Retina (tissue), 1 donor: Measurements from ENCODE around the gene MN1.

ENCODE experiments used
- DNase-seq: peaks from one replicate; pipeline ENCODE4 v3.0.0-alpha.2; 2016

MN1 gene

GRCh38 chr22:27709919-27710675 is 91.5 kb downstream of the MN1 start:
- DNase-seq, result no peak

- DNase-seq, result no peak
Observed at GRCh38 chr22:27706489-27706888, 95.1 kb downstream of the MN1 start.

- no peak for DNase-seq
Observed at GRCh38 chr22:27705408-27706080, 96.0 kb downstream of the MN1 start.

GRCh38 chr22:27704581-27704980 is 97.0 kb downstream of the MN1 start:
- DNase-seq, result no peak

GRCh38 chr22:27699383-27700019 is 102.1 kb downstream of the MN1 start:
- no peak for DNase-seq

- no peak for DNase-seq
Observed at GRCh38 chr22:27698813-27699212, 102.7 kb downstream of the MN1 start.
